Endometrial microvascular endothelial cells (primary cell): ENCODE results near the gene MAP4K4. TPM values are rescaled to one million over a fixed set of nuclear protein-coding genes. Genes with fewer than 3 reads are reported as not detected.

Source experiments
- in situ Hi-C: cut with HindIII; loops from 2 replicates; pipeline ENCODE4 v1.10.0; 2017; ENCODE audit warnings: low sequenced_read_pairs, low pct_unique_long_range_greater_than_20kb; ENCODE audit errors: inconsistent ontology term
- total RNA-seq: library from RNA; depleted of rRNA; stranded (reverse); fragments of >200 nt; gene quantifications from one replicate; pipeline ENCODE4 v1.2.3, GENCODE V29; 2015; ENCODE audit errors: inconsistent ontology term

MAP4K4 gene
- total RNA-seq, 1 donor from 2014 or later = 109 TPM

GRCh38 chr2:101690547-101691152 lies 6.9 kb upstream of the MAP4K4 start:
- in situ Hi-C loops = no loop called here

- in situ Hi-C loops = no loop called here
Observed at GRCh38 chr2:101692041-101692440, 5.5 kb upstream of the MAP4K4 start.

GRCh38 chr2:101692766-101693165 lies 4.7 kb upstream of the MAP4K4 start:
- in situ Hi-C loops = no loop called here

- in situ Hi-C loops = no loop called here
Observed at GRCh38 chr2:101693991-101694588, 3.4 kb upstream of the MAP4K4 start.

- in situ Hi-C loops = no loop called here
Observed at GRCh38 chr2:101696272-101697123, 1.0 kb upstream of the MAP4K4 start.

GRCh38 chr2:101698014-101698843 lies 722 bp downstream of the MAP4K4 start:
- in situ Hi-C loops = no loop called here

GRCh38 chr2:101698844-101699754 lies 1.6 kb downstream of the MAP4K4 start:
- in situ Hi-C loops = no loop called here

GRCh38 chr2:101699755-101700461 lies 2.4 kb downstream of the MAP4K4 start:
- in situ Hi-C loops = no loop called here

- in situ Hi-C loops = no loop called here
Observed at GRCh38 chr2:101704046-101704466, 6.5 kb downstream of the MAP4K4 start.

- in situ Hi-C loops = no loop called here
Observed at GRCh38 chr2:101704816-101705578, 7.5 kb downstream of the MAP4K4 start.

GRCh38 chr2:101706121-101706818 lies 8.8 kb downstream of the MAP4K4 start:
- in situ Hi-C loops = no loop called here

GRCh38 chr2:101706819-101707177 lies 9.3 kb downstream of the MAP4K4 start:
- in situ Hi-C loops = no loop called here

GRCh38 chr2:101710036-101710435 lies 12.5 kb downstream of the MAP4K4 start:
- in situ Hi-C loops = no loop called here

GRCh38 chr2:101710471-101711318 lies 13.2 kb downstream of the MAP4K4 start:
- in situ Hi-C loops = no loop called here

GRCh38 chr2:101714118-101714517 lies 16.6 kb downstream of the MAP4K4 start:
- in situ Hi-C loops = no loop called here
